AG04450 (cell line): ENCODE results near the gene GFOD2. TPM values are rescaled to one million over a fixed set of nuclear protein-coding genes. Genes with fewer than 3 reads are reported as not detected.

Experiments
- CTCF ChIA-PET: fragments of 300-600, 350-600 bp; formaldehyde crosslinking; extraction: SDS; loops from one replicate; lab custom pipeline; 2022; ENCODE audit warnings: antibody characterized with exemption, inconsistent platforms; lab: Charles Lee
- POLR2A ChIA-PET: fragments of 350-600 bp; formaldehyde crosslinking; extraction: SDS; loops from one replicate; lab custom pipeline; 2021; ENCODE audit warnings: antibody characterized with exemption, inconsistent platforms; lab: Yijun Ruan, JAX
- DNase-seq: peaks from one replicate; pipeline ENCODE4 v3.0.0-alpha.2; 2011; ENCODE audit warnings: low read depth, low spot score
- H3K27ac ChIP-seq: one replicate; pipeline ENCODE4 v1.5.1; 2012; ENCODE audit warnings: low read depth, low read length, control low read depth
- H3K27me3 ChIP-seq: one replicate; pipeline ENCODE4 v1.6.0; 2012; ENCODE audit warnings: low read length; ENCODE audit not compliant: control insufficient read depth, insufficient read depth
- H3K4me3 ChIP-seq: 2 replicates; pipeline ENCODE4 v1.5.1; 2011; ENCODE audit warnings: mild to moderate bottlenecking, low read depth, low read length, control low read depth
- H3K9me3 ChIP-seq: 2 replicates; pipeline ENCODE4 v1.5.1; 2012; ENCODE audit warnings: low read length; ENCODE audit not compliant: control insufficient read depth, insufficient read depth
- polyA plus RNA-seq: library from polyadenylated mRNA; depleted of rRNA; stranded (reverse); fragments of >200 nt; gene quantifications from 2 replicates; pipeline ENCODE4 v1.2.3, GENCODE V29; 2011
- TF ChIP-seq, protein P1 (sequence below): IDR thresholded peaks from 2 replicates; pipeline ENCODE4 v1.5.1; 2011; ENCODE audit warnings: low read depth, low read length, control low read depth, inconsistent platforms

GFOD2 gene
- polyA plus RNA-seq, 1 experiment: 11.1 TPM

DNA sequence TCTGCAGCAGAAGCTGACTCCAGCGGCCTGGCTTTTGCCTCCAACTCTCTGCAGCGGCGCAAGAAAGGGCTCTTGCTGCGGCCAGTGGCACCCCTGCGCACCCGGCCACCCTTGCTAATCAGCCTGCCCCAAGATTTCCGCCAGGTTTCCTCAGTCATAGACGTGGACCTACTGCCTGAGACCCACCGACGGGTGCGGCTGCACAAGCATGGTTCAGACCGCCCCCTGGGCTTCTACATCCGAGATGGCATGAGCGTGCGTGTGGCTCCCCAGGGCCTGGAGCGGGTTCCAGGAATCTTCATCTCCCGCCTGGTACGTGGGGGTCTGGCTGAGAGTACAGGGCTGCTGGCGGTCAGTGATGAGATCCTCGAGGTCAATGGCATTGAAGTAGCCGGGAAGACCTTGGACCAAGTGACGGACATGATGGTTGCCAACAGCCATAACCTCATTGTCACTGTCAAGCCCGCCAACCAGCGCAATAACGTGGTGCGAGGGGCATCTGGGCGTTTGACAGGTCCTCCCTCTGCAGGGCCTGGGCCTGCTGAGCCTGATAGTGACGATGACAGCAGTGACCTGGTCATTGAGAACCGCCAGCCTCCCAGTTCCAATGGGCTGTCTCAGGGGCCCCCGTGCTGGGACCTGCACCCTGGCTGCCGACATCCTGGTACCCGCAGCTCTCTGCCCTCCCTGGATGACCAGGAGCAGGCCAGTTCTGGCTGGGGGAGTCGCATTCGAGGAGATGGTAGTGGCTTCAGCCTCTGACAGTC, 57.0 kb downstream of the GFOD2 start:
- H3K27me3 ChIP-seq: no peaks in the 10 kb centered on the region
- TF ChIP-seq, protein P1, sequence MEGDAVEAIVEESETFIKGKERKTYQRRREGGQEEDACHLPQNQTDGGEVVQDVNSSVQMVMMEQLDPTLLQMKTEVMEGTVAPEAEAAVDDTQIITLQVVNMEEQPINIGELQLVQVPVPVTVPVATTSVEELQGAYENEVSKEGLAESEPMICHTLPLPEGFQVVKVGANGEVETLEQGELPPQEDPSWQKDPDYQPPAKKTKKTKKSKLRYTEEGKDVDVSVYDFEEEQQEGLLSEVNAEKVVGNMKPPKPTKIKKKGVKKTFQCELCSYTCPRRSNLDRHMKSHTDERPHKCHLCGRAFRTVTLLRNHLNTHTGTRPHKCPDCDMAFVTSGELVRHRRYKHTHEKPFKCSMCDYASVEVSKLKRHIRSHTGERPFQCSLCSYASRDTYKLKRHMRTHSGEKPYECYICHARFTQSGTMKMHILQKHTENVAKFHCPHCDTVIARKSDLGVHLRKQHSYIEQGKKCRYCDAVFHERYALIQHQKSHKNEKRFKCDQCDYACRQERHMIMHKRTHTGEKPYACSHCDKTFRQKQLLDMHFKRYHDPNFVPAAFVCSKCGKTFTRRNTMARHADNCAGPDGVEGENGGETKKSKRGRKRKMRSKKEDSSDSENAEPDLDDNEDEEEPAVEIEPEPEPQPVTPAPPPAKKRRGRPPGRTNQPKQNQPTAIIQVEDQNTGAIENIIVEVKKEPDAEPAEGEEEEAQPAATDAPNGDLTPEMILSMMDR: no peak
- ChIA-PET CTCF (interaction anchor here (0.6 to 11.4 kb wide), 3 partner anchors 115 to 179 kb away, joined by 3 to 181 read pairs (median 7); no protein-coding TSS in a partner anchor), POLR2A (no interaction called here)
- H3K4me3 ChIP-seq: no peak overlapping the region
- H3K9me3 ChIP-seq: no peaks in the 10 kb centered on the region; the same call in 1 of the 2 replicates
- no peak for DNase-seq
- H3K27ac ChIP-seq: no peak overlapping the region

DNA sequence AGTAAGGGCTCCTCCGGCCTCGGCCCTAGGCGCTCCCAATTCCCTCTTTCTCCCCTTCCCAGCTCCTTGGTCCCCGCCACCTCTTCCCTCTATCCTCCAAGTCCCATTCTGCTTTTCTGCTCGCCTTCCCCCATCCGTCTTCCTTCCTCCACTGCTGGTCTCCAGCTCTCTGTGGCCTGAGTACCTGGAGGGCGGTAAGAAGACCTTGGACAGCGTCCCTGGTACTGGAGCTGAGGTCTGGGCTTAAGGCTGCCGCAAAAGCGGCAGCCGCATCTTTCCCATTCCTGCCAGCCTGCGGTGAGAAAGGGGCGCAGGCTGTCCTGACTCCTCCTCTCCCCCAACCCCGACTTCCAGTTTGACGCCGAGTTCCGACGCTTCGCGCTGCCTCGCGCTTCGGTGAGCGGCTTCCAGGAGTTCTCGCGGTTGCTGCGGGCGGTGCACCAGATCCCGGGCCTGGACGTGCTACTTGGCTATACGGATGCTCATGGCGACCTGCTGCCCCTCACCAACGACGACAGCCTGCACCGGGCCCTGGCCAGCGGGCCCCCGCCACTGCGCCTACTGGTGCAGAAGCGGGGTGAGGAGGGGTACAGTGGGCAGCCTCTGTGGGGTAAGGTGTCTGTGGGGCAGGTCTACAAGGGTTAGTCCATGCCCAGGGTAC, 57.9 kb downstream of the GFOD2 start:
- TF ChIP-seq, protein P1: no peak
- no peak overlapping the region for H3K27ac ChIP-seq
- ChIA-PET POLR2A (interaction anchor here (0.5 to 2.0 kb wide), 2 partner anchors 18 to 99 kb away, joined by 3 to 15 read pairs; partner anchors contain the start of gene CTCF), CTCF (interaction anchor here (0.6 to 2.1 kb wide), 2 partner anchors 140 to 279 kb away, joined by 3 to 18 read pairs; no protein-coding TSS in a partner anchor)
- H3K4me3 ChIP-seq: peak overlapping the region; percentile 92
- H3K27me3 ChIP-seq: no peaks in the 10 kb centered on the region
- no peak for DNase-seq
- no peaks in the 10 kb centered on the region; the same call in 1 of the 2 replicates for H3K9me3 ChIP-seq

DNA sequence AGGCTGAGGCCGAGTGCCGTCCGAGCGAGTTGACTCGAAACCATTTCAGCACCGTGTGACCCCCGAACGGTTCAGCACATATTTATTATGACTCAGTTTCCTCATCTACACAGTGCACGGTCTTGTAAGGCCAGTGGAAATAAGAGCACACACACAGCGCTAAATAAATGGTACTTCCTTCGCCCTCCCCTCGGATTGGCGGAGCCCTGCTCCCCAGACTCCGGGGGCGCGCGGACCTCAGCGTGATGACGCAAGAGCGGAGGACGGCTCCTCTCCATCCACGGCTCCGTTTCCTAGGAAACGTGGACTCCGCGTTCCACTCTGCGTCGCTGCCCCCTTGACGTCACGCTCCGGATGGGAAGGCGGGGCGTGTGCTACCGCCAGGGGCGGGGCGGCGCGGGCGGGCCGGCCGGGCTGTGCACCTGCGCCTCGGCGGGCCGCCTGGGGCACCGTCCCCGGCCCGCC, 58.5 kb downstream of the GFOD2 start, which contains the start of gene PARD6A:
Gene PARD6A (plus strand): TSS at position 397 of the 465 bp plus-strand sequence. CDS start 79 bp downstream, outside the sequence.
- no peaks in the 10 kb centered on the region for H3K27me3 ChIP-seq
- H3K27ac ChIP-seq: peak within 1 kb of the TSS; percentile 91
- peak; percentile 91 for DNase-seq
- H3K9me3 ChIP-seq: no peaks in the 10 kb centered on the region; the same call in 1 of the 2 replicates
- ChIA-PET POLR2A (interaction anchor here (0.6 to 2.0 kb wide), 7 partner anchors 10 to 150 kb away, joined by 3 to 15 read pairs (median 3); partner anchors contain the start of gene CTCF), CTCF (interaction anchor here (0.6 to 2.1 kb wide), 8 partner anchors 11 to 279 kb away, joined by 3 to 18 read pairs (median 4); partner anchors contain the start of genes CTCF and NRN1L)
- H3K4me3 ChIP-seq: peak within 1 kb of the TSS; percentile 92
- TF ChIP-seq, protein P1: no peak

DNA sequence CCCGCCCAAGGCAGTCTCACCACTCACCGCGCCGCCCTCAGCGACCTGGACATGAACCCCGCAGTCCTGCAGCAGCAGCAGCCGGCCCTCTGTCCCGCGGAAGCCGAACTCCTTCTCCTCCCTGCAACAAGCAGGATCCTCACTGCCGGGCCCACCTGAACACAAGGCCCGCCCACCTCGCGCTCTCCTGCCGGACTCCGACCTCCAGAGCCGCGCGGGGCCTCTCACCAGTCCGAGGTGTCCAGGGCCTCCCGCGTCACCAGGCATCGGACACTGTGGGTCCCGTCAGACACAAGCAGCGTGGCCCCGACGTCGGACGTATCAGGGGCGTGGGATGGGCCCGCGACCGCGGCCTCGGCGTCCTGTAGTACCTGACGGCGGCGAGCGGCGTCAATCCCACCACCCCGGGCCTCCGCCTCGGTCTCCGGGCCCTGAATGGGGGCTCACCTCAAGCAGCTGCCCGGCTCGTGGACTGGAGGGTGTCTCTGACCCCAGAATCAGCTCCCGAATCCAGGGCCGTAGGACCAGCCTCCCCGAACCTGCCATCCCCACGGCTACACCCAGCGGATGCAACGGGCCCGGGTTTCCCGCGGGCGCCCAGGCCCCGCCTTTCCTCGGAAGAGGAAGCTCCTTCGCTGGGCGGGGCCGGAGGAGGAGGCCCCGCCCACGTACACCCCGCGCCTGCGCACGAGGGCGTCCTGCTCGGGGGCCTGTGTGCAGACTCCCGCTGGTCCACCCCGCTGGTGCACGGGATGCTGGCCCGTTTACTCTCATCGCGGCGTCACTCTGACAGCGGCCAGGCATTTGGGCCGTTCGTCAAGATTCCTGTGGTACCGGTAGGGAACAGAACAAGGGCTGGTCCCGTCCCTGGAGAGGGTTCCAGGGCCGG, 59.2 kb downstream of the GFOD2 start, which contains the start of gene ACD:
Gene ACD (minus strand): TSS at position 586 of the 889 bp plus-strand sequence. CDS start 40 bp downstream, at position 546.
- DNase-seq: peak; percentile 68
- H3K4me3 ChIP-seq: peak within 1 kb of the TSS; percentile 92
- H3K27me3 ChIP-seq: no peaks in the 10 kb centered on the region
- ChIA-PET CTCF (interaction anchor here (0.6 to 2.1 kb wide), 8 partner anchors 7 to 224 kb away, joined by 3 to 18 read pairs (median 4); partner anchors contain the start of genes CTCF and NRN1L), POLR2A (interaction anchor here (0.6 to 2.0 kb wide), 8 partner anchors 9 to 233 kb away, joined by 3 to 15 read pairs (median 3); partner anchors contain the start of genes CTCF and PSKH1)
- no peaks in the 10 kb centered on the region; the same call in 1 of the 2 replicates for H3K9me3 ChIP-seq
- TF ChIP-seq, protein P1: no peak
- H3K27ac ChIP-seq: peak within 1 kb of the TSS; percentile 91
